Inflammatory macrophage treated with lipopolysaccharide for 1 hour (primary cell): ENCODE measurements around the gene SLC30A9.
A peak's percentile ranks its signal among the peaks of the same experiment; 100 is the strongest.

Source experiments
- DNase-seq, 2 donors: peaks; one replicate each; pipeline ENCODE4 v3.0.0-alpha.2; 2020 to 2022

SLC30A9 gene

GRCh38 chr4:42008011-42008786, 17.9 kb downstream of the SLC30A9 start:
- DNase-seq = no peak

- no peak for DNase-seq
Observed at GRCh38 chr4:42015438-42015837, 25.1 kb downstream of the SLC30A9 start.

GRCh38 chr4:42018451-42018850, 28.1 kb downstream of the SLC30A9 start:
- no peak for DNase-seq

- no peak for DNase-seq
Observed at GRCh38 chr4:42048394-42048793, 58.1 kb downstream of the SLC30A9 start.

- DNase-seq = no peak
Observed at GRCh38 chr4:42050516-42051249, 60.4 kb downstream of the SLC30A9 start.

- no peak for DNase-seq
Observed at GRCh38 chr4:42066402-42066801, 76.1 kb downstream of the SLC30A9 start.

- no peak for DNase-seq
Observed at GRCh38 chr4:42067264-42067663, 76.9 kb downstream of the SLC30A9 start.

- DNase-seq = no peak
Observed at GRCh38 chr4:42070463-42070862, 80.1 kb downstream of the SLC30A9 start.

- DNase-seq = no peak
Observed at GRCh38 chr4:42074294-42074693, 84.0 kb downstream of the SLC30A9 start.

GRCh38 chr4:42078184-42078801, 88.0 kb downstream of the SLC30A9 start:
- no peak for DNase-seq

GRCh38 chr4:42080306-42080705, 90.0 kb downstream of the SLC30A9 start:
- DNase-seq = no peak

- no peak for DNase-seq
Observed at GRCh38 chr4:42083816-42084215, 93.5 kb downstream of the SLC30A9 start.

GRCh38 chr4:42088386-42088785, 98.1 kb downstream of the SLC30A9 start:
- DNase-seq = no peak

GRCh38 chr4:42101446-42101975, 111.2 kb downstream of the SLC30A9 start:
- no peak for DNase-seq

GRCh38 chr4:42104521-42104920, 114.2 kb downstream of the SLC30A9 start:
- peak; percentile 7 to 14 for DNase-seq

GRCh38 chr4:42112846-42113245, 122.5 kb downstream of the SLC30A9 start:
- DNase-seq = no peak

- DNase-seq = no peak
Observed at GRCh38 chr4:42119886-42120285, 129.6 kb downstream of the SLC30A9 start.

- DNase-seq = no peak
Observed at GRCh38 chr4:42122237-42122636, 131.9 kb downstream of the SLC30A9 start.

GRCh38 chr4:42123071-42123644, 132.8 kb downstream of the SLC30A9 start:
- no peak for DNase-seq

- DNase-seq = no peak
Observed at GRCh38 chr4:42132099-42132498, 141.8 kb downstream of the SLC30A9 start.

- no peak for DNase-seq
Observed at GRCh38 chr4:42133006-42133405, 142.7 kb downstream of the SLC30A9 start.

GRCh38 chr4:42136371-42136770, 146.0 kb downstream of the SLC30A9 start:
- no peak for DNase-seq
